OCI-LY7 (cell line): ENCODE data around the gene CHD9.

Experiments
- EZH2phosphoT487 ChIP-seq: fragments of 200-600 bp; sonication (generic); IDR thresholded peaks from 2 replicates; pipeline ENCODE4 v1.6.1; 2018; ENCODE audit warnings: low read depth, borderline replicate concordance, mild to moderate bottlenecking, mixed run types, antibody characterized with exemption, low read length, moderate library complexity, mixed read lengths
- TF ChIP-seq, protein P1 (sequence below): fragments of 200-600 bp; sonication (generic); conservative IDR thresholded peaks from 2 replicates; pipeline ENCODE4 v1.5.1; 2014; ENCODE audit warnings: mild to moderate bottlenecking, antibody characterized with exemption, low read length, moderate library complexity, mixed read lengths

GRCh38 chr16:53085369-53085843 is 30.6 kb downstream of the CHD9 start:
- TF ChIP-seq, protein P1, sequence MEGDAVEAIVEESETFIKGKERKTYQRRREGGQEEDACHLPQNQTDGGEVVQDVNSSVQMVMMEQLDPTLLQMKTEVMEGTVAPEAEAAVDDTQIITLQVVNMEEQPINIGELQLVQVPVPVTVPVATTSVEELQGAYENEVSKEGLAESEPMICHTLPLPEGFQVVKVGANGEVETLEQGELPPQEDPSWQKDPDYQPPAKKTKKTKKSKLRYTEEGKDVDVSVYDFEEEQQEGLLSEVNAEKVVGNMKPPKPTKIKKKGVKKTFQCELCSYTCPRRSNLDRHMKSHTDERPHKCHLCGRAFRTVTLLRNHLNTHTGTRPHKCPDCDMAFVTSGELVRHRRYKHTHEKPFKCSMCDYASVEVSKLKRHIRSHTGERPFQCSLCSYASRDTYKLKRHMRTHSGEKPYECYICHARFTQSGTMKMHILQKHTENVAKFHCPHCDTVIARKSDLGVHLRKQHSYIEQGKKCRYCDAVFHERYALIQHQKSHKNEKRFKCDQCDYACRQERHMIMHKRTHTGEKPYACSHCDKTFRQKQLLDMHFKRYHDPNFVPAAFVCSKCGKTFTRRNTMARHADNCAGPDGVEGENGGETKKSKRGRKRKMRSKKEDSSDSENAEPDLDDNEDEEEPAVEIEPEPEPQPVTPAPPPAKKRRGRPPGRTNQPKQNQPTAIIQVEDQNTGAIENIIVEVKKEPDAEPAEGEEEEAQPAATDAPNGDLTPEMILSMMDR, result no peak
- TF ChIP-seq EZH2phosphoT487, result no peak
